HG02763 (cell line): ENCODE results near the gene DNER.
"Not testable (repeated sequence)": the region's sequence is repeated elsewhere in the genome, so short reads cannot be mapped to it uniquely, and the experiment has no call there.

ENCODE experiments used
- ATAC-seq: cut with Tn5 transposase; IDR thresholded peaks from one replicate; pipeline ENCODE4 v1.9.1; 2021; ENCODE audit warnings: mild to moderate bottlenecking, moderate library complexity; ENCODE audit not compliant: unreplicated experiment

DNER gene

GRCh38 chr2:229409751-229410181 lies 304.6 kb downstream of the DNER start:
- ATAC-seq: no peak

GRCh38 chr2:229408962-229409361 lies 305.4 kb downstream of the DNER start:
- ATAC-seq: no peak

GRCh38 chr2:229408356-229408755 lies 306.0 kb downstream of the DNER start:
- no peak for ATAC-seq

- no peak for ATAC-seq
Observed at GRCh38 chr2:229407170-229407569, 307.2 kb downstream of the DNER start.

DNA sequence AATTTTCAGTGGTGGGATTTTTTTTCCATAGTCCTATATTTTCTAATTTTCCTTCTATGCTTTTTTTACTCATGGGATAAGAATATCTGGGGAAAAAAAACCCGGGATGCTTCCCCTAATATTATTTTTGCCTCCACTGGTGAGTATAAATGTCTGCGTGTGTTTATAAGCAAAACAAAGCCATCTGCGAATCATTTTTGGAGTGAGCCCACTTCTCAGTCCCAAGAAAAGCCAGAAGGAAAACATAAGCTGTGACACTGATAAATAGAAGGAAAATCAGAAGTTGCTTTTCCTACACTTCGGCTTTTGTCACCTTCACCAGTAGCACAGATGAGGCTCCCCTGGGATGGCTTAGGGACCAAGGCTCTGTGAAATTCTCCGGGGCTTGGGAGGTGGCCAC lies 308.6 kb downstream of the DNER start:
- no peak for ATAC-seq

DNA sequence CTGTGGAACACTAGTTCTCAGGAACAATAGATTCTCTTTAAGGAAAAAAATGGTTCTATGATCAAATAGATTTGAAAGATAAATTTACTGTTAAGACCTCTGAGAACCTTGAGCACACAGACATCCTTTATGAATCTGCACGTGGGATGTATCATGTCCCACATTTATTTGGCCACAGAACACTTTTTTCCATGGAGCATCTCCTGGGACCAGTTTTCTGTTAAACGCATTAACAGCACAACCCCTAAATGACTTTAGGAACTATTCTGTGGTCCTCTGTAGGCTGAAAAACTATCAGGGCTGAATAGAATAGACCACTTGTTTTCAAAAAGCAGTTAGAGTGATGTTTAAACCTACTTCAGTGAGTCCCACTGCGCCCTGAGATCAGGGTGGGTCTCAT lies 311.1 kb downstream of the DNER start:
- ATAC-seq: no peak

GRCh38 chr2:229401171-229401865 lies 313.0 kb downstream of the DNER start:
- ATAC-seq: no peak

DNA sequence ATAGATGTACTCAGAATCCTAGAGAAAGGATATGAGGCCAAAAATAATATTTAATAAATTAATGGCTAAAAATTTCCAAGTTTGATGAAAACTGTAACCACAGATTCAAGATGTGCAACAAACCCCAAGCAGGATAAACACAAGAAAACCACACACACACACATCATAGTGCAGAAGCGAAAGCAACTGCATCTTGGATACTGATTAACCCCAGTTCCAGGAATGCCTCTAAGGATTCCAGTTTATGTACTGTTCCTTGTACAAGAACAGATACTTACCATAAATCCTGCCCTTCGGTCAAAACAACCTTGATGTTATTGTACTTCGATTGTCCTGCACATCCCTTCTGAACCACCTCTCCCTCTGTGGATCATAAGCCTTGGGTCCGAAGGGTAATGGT lies 320.4 kb downstream of the DNER start:
- ATAC-seq: no peak

DNA sequence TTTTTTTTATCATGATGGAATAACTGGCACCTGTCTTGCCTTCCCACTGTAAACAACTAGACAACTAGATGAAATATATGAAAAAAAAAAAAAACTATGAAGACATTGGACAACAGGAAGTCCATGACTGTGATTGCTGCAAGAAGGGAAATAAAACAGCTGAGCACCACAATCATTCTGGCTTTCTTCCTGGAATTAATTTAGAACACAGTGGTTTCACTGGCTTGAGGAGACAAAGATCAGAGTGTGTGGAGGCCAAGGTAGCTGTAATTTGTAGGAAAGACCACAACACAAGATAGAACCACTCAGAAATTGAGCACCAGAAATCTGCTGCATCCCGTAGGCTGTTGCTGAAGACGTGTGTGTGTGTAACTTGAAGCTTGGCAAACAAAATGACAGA lies 322.2 kb downstream of the DNER start:
- no peak for ATAC-seq

DNA sequence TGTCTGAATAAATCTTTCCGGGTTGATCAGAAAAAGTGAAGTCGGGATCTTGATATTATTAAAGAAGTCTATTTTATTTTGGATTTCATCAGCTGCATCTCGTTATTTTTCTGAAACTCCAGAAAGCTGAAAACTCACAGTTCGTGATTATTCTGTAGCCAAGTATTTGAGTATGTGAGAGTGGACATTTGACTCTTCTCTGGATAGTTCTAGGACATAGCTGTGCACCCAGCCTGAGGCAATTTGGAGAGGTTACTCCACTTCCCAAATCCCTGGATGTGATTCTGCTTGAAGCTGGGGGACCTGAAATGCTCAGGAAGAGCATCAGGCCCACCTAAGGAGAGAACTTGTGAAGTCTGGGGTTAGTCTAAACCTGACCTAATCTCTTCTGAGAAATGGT lies 325.6 kb downstream of the DNER start:
- ATAC-seq: no peak

DNA sequence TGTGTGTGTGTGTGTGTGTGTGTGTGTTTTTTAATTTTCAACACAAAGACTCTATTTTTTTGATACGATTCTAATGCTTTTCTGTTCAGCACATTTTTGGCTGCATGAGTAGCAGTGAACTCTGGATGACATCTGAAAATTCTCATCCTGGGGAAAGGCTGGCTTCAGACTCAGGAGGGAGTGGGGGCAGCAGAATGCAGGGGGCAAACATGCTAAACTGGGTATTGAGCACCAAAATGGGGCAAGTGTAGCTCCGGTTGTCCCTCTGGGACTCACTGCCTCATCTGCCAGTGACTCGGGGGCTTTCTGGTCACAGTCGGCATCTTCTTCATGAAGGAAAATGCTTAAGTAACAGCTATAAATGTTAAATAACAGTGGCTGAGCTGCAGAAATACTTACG lies 326.5 kb downstream of the DNER start:
- ATAC-seq: no peak

DNA sequence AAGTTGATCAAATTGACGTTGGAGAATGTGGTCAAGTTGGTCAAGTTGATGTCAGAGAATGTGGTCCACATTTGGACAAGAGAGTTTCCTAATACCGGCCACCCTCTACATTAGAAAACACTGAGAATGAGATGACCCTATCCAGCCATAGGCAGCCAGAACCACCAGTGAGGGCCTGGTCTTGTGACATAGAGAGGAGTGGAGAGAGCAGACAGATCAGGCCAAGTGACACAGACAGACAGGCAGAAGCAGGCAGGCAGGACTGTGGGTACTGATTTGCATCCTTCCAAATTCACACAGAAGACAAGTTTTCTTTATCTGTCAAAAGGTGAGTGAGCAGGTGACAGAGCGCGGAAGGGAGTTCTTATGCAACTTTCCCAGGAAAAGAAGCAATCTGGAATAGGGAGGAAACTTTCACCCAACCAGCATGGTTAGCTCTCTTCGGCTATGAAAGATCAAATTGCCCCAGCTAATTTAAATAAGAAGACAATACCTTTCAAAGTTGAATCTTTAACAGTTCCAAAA lies 334.2 kb downstream of the DNER start:
- ATAC-seq: no peak

DNA sequence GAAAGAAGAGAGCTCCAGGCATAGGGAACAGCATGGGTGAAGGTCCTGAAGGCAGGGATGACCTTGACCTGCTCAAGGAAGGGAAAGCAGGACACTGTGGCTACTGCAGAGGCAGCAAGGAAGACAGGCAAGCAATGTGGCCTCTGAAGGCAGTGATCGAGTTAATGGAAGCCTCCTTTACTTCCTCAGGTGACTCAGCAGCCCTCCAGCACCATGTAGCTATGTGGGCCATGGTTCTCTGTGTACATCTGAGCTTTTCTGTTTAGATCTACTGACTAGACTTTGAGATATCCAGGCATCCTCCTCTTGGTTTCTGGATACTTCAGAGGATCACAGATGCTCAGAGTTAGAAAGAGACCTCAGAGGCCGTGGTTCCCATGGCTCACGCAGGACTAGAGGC lies 336.0 kb downstream of the DNER start:
- no peak for ATAC-seq

GRCh38 chr2:229376866-229377265 lies 337.5 kb downstream of the DNER start:
- ATAC-seq: no peak

DNA sequence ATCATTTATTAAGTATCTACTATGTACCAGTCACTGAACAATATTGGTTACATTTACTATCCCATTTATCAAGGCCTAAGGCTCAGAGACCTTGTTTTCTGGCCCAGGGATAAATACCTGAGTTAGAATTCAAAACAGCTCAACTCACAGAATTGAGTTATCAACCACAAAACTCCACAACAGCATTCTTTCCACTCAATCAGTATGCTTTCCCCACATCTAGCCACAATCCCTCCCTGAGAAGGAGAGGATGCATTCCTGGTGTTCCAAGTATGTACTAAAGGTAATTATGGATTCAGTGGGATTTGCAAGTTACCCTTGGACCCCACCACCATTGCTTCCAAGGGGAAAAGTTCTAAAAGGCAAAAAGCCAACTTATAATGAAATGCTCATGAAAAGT lies 339.1 kb downstream of the DNER start:
- ATAC-seq: no peak

GRCh38 chr2:229373311-229373710 lies 341.0 kb downstream of the DNER start:
- not testable (repeated sequence) for ATAC-seq

GRCh38 chr2:229372207-229372606 lies 342.1 kb downstream of the DNER start:
- no peak for ATAC-seq

- ATAC-seq: no peak
Observed at GRCh38 chr2:229371086-229371485, 343.3 kb downstream of the DNER start.

DNA sequence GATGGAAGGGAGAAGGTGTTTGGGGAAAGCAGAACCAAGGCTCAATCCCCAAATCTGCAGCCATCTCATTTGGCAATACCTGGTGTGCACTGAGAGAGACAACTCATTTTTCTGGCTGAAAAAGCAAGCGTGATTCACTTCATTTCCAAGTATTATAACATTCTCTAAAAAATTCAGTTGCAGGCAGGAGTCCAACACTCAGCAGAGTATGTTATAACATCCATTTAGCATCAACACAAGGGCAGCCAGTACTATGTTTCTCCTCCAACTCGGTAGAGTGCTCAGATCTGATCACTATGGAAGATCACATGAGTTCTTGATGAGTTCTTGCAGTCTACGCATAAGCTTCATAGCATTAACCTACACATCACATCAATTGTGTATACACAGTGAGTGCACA lies 343.8 kb downstream of the DNER start:
- ATAC-seq: no peak

GRCh38 chr2:229363185-229363814 lies 351.1 kb downstream of the DNER start:
- ATAC-seq: no peak

DNA sequence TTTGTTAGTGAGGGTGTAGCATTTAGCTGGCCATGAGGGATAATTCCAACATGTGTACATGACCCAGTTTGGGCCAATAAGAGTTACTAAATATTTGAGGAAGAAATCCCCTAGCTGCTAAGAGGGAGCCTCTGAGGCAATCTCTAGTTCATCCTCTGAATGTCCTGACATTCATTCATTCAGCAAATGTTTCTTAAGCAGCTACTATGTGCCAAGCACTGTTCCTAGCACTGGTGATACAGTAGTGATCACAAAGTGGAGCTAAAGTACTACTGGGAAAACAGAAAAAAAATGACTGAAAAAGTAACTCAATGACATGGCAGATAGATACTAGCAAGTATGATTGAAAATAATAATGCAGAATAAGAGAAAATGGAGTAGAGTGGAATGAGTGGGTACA lies 363.5 kb downstream of the DNER start:
- ATAC-seq: no peak

- no peak for ATAC-seq
Observed at GRCh38 chr2:229350117-229350805, 364.1 kb downstream of the DNER start.
